NOMO-1 treated with dmso at 0.1 percent for 144 hours (cell line): ENCODE measurements around the gene CTDP1.
"Not testable (repeated sequence)": the region's sequence is repeated elsewhere in the genome, so short reads cannot be mapped to it uniquely, and the experiment has no call there.

Experiments used
- DNase-seq: peaks from one replicate; lab custom pipeline; 2025; ENCODE audit not compliant: unreplicated experiment; lab: John Stamatoyannopoulos, UW

CTDP1 gene

DNA sequence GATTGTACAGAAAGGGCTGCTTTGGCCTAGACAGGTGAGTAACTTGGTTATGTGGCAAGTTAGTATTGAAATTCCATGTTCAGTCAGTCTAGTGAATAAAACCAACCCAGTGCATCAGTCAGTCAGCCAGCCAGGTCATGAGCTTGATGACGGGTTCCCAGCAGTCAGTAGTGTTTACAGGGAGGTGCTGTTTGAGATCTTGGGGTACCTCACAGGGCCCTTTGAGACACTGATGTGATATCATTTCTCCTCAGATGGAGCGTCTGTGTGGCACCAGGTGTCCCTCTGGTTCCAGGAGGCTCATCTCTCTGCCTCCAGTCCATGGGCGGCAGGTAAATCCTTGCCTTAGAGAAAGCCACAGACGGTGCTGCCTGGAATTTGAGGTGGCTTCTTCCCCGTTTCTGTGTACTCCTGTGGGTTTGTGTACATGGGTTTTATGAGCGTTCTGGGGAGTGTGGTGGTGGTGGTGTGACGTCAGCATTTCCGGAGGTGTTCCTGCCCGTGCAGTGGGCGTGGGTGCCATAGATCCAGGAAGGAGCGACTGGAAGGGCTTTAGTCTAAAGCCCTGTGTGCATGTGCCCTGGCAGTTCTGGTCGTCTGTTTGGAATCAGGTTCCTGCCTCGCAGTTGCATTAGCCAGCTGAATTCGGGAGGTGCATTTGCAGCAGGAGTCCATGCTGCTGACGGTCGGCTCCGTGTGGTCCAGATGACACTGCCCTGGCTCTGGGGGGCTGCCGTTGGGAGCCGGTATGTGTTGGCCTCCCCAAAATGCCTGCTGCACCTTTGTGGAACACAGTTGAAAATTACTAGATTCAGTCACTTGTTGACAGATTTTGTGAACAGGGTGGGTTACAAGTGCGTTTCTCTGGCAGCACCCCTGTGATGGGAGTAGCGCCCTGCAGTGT lies 2.1 kb downstream of the CTDP1 start:
- DNase-seq: peak; percentile 88

DNA sequence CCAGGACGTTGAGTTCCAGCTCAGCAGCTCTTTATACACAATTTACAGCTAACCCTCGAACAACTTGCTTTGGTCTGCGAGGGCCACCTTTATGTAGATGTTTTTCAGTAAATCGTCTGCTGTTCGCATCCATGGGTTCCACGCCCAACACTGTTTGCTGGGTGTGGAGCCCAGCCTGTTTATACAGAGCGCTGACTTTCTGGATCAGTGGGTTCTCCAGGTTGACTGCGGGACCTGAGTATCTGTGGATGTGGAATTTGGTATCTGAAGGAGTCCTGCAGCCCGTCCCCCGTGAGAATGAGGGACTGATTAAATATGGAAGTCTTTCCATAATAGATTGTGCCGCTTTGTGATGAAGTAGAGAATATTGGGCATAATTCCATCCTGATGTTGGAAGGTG lies 2.9 kb downstream of the CTDP1 start:
- no peak for DNase-seq

DNA sequence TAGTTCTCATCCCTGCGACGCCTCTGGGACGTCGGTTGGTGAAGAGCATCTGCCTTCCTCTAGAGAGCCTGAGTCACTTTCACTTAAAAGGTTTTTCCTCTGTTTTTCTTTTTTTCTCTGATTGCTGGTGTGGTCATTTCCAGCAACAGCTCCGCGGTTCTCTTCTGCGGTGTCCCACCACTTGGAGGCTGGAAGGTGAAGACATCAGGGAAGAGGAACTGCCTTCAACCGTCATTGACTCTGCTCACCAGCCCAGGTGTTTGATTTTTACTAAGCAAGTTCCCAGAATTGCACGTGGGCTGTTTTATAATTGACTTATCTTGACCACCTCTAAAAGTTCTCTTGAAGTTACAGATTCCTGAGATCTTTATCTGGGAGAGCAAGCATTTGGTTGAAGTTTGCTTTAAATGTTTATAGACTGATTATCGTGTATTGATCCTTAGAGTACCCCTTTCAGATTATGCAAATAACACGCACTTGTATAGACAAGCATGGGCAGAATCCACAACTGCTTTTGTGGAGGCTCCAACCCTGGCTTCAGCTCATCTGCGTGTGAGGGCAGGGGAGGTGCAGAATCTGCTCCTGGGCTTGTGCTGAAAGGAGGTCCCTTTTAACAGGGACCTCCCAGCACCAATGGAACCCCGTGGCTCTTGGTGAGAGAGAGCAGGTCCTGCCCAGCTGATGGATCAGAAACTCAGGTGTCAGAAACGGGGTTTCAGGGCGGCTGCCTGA lies 3.5 kb downstream of the CTDP1 start:
- peak; percentile 91 for DNase-seq

DNA sequence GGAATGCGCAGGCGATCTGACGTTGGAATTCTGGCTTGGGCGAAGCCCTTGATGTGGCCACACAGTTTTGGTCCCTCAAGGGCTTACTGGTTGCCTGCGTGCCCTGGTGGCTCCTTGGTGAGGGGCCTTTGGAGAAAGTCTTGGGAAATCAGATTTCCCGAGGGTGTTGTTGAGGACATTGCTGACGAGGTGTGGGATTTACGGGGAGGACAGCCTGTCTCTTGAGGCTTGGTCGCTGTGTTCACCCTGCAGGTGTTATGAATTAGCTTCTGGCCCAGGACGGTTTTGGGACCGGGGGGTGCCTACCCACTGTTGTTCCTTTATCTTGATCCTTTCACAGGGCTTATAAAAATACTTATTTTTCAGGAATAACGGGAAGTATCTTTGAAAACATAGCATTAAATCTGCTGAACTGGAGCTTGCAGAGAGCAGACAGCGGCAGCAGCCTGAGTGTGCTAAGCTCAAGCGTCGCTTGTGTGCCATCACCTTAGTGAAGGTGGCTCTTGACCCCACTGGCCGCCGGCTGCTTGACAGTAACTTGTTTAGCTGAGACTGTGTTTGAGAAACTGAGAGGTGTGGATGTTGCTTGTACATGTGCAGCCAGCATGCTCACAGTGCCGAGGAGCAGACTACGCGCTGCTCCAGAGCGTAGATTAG lies 4.2 kb downstream of the CTDP1 start:
- no peak for DNase-seq

DNA sequence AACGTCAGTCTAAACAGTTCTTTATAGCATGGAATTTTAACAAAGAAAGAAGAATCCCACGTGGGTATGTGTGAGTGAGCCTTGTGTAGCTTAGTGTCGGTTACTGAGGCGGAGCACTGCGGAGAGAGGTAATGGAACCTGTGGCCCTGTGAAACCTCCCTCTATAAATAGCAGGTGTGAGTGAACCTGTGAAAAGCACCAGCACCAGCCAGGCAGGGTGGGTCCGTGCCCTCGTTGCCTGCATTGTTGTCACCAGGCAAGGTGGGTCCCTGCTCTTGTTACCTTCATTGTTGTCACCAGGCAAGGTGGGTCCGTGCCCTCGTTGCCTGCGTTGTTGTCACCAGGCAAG lies 4.7 kb downstream of the CTDP1 start:
- DNase-seq: no peak

DNA sequence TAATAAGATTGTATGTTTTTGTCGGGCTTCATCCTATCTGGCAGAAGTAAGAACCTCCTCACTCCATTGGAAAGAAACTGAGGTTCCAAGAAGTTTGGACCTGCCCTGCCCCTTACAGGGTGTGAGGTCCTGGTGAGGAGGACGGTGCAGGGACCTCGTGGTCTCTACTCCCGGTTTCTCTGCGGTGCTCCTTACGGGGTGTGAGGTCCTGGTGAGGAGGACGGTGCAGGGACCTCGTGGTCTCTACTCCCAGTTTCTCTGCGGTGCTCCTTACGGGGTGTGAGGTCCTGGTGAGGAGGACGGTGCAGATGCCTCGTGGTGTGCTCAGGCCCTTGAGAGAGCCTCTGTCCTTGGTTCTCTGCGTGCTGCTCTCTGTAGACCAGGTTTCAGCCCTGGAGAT lies 5.2 kb downstream of the CTDP1 start:
- no peak for DNase-seq

DNA sequence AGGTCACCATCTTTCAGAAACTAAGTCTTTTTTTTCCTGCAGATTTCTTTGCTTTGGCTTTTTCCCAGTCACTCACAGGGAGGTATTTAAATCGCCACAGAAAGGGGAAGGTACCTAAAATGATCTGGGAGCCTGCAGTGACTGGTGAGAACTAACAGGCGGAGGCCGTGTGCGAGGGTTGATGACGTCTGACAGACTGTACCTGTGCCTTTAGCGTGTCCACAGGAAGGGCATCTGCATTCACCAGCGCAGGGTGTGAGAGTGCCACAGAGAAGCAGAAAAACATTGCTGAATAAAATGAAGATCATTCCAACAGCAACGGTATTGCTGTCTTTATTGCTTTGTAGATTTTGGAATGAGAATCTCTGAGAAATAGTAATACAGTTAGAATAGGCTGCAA lies 5.7 kb downstream of the CTDP1 start:
- no peak for DNase-seq

DNA sequence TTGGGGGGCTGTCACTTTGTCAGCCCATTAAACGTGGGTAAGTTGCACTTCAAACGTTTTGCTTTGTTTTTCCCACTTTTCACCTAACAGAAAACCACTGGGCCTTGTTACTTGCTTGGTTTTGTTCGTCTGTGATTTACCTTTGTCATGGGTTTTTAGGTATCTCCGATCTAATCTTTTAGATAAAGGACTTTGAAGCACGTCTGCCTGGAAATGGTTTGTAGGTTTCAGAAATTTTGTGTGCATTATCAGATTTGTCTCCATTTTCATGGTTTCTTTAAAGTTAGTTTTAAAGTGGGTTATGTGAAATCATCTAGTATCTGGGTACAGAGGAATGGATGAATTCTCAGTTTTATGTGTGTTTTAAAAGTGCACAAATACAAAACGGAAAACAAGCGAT lies 6.4 kb downstream of the CTDP1 start:
- no peak for DNase-seq

DNA sequence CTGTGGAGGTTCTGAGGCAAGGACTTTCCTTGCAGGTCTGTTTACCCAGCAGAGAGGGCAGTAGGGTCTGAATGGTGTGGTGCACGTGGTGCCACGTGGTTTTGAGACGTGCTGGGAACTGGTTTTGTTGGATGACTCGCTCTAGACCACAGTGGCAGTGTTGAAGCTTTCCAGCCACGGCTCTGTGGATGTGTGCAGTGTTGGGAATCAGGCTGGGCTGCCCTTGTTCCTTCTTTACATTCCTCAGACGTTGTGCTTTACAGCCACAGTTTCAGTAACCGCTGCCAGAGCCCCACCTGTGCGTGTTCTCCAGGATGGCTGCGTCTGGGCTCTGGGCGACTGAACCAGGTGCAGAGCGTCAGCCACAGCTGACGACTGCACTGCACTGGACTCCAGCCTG lies 8.2 kb downstream of the CTDP1 start:
- no peak for DNase-seq

DNA sequence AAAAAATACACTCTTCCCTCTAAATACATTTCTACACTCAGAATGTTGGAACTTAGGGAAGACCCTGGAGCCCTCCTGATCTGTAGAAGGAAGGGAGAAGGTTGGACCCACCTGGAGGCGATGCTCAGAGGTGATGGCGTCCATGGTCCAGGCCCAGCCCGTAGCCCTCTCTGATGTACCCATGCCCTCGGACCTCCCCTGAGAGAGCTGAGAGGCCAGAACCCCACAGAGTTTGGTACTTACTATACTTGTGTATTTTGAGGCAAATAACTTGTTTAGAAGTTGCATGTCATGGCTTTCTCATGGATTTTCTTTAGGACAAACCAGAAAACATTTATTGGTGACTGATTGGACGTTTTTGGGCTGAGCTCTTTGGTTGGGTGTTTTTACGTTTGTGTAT lies 10.5 kb downstream of the CTDP1 start:
- no peak for DNase-seq

DNA sequence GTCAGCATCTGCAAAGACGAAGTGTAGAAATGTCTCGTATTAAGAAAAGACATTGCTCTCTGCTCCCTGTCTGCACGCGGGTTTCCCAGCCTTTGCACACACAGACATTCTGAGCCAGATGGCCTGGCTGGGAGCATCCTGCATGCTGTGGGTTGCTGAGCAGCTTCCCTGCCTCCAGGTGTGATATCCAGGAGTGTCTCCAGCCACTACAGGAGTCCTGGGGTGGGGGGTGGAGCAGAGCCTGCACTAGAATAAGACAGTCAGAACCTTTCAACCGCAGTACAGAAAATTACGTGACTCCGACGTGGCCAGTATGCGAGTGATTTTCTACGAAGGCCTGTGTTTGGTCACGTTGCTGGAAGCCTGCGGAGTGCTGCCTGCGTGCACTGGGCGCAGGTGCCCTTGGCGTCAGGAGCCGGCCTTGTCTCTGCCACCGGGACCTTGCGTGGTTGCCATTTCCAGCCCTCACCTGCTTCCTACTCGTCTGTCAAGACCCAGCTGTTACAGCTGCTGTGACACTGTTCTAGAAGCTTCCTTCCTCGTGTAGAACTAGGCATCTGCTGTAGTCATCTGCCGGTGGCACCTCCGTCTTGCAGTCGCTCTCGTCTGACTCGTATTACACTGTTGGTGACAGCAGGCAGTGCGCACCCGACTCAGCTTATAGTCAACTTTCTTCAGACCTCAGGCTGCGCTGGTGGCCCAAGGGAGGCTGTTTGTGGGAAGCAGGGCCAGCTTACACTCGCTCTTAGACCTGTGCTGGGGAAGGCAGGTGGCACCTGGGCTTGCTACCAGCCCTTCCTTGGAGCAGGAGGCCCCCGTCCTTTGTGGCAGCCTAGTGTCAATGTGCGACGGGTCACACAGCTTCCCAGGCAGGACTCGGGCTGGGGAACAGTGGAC lies 11.2 kb downstream of the CTDP1 start:
- DNase-seq: no peak

DNA sequence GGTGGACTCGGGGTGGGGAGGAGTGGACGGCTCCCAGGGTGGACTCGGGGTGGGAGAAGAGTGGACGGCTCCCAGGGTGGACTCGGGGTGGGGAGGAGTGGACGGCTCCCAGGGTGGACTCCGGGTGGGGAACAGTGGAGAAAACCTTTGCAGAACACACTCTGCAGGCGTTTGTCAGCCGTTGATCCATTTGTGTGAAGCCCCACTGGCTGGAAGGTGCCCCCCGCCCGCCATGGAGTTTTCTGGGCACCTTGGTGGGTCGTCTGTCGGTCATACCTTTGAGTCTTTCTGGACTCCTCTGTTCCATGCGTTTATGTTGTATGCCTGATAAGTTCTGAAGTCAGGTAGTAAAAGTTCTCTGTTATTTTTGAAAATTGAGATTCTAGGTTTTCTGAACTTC lies 12.5 kb downstream of the CTDP1 start:
- no peak for DNase-seq

DNA sequence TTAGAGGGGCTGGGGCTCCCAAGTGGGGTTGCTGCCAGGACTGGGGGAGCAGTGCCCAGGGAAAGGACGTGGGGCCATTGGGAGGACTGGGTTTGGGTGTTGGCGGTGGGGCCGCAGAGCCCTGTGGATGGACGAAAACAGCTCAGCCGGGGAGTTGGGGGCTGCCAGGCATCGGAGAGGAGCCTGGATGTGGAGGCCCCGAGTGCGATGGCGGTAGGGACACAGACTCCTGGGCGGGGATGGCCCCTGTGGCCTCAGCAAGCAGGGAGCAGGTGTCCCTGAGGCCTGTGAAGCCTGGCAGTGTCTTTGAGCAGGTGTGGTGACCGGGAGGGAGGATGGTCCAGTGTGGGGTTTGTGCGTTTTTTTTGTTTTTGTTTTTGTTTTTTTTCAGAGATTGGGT lies 13.3 kb downstream of the CTDP1 start:
- no peak for DNase-seq

DNA sequence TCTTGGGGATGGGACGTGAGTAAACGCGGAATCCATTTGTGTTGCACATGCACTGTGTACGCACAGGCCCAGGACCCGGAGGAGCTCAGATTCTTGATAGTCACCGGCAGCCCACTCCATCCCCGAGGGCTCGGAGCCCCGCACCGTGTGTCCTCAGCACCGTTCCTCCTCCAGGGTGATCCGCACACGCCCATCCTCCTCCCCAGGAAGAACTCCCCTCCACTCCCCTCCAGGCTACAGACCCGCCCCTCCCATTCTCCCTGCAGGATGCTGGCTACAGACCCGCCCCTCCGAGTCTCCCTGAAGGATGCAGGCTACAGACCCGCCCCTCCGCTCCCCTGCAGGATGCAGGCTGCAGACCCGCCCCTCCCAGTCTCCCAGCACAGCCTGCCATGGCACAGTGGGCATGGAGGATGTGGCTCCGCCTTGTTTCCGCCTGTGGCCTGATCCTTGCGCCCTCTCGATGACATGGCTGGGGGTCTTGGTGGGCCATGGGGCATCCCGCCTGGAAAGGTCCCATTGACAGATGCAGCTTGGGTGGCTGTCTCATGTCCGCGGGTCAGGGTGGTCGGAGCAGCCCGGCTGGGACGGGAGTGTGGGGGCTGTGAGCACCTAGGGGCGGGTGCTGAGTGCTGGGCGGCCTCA lies 14.1 kb downstream of the CTDP1 start:
- no peak for DNase-seq

DNA sequence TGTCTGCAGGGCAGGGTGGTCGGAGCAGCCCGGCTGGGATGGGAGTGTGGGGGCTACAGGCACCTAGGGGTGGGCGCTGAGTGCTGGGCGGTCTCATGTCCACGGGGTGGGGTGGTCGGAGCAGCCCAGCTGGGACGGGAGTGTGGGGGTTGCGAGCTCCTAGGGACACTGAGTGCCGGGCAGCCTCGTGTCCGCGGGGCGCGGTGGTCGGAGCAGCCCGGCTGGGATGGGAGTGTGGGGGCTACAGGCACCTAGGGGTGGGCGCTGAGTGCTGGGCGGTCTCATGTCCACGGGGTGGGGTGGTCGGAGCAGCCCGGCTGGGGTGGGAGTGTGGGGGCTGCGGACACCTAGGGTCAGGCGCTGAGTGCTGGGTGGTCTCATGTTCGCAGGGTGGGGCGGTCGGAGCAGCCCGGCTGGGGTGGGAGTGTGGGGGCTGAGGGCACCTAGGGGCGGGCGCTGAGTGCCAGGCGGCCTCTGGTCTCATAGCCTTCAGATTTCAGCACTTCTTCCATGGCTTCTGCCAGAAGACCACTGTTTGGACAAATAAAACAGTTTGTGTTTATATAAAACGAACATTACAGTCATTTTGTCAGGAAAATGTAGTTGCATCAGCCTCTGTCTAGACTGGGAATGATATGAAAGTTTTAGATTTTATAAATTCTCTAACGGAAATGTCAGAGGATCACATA lies 14.7 kb downstream of the CTDP1 start:
- not testable (repeated sequence) for DNase-seq

DNA sequence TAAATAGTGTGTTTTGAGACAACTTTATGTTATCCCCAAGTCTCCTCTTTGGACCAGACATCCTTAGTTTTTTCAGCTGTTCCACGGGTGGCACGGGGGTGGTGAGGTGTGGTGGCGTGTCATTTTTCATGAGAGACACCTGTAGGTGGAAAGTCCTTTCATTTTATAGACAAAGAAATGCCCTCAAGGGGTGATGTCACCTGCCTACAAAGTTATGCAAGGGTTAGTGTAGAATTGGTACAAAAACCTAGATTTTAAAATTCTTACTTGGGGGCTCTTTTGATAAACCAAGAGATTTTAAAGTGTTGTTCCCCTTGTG lies 15.3 kb downstream of the CTDP1 start:
- no peak for DNase-seq

DNA sequence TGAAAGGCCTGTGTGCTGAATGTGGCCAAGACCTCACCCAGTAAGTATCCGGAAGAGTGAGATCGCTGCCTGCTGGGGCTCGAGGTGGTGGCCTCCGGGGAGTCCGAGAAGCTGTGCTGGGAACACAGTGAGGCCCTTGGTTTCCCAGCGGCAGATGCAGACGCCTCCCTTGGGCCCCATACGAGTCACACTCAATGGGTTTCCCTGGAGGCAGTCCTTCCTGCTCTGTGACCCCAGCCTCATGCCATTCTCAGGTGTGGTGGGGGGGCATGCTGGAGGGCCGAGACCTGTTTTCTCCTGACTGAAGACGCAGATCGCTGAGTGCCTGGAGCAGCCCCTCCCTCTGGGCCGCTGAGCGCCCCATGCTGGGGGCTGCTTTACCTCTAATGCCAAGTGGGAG lies 15.7 kb downstream of the CTDP1 start:
- no peak for DNase-seq

DNA sequence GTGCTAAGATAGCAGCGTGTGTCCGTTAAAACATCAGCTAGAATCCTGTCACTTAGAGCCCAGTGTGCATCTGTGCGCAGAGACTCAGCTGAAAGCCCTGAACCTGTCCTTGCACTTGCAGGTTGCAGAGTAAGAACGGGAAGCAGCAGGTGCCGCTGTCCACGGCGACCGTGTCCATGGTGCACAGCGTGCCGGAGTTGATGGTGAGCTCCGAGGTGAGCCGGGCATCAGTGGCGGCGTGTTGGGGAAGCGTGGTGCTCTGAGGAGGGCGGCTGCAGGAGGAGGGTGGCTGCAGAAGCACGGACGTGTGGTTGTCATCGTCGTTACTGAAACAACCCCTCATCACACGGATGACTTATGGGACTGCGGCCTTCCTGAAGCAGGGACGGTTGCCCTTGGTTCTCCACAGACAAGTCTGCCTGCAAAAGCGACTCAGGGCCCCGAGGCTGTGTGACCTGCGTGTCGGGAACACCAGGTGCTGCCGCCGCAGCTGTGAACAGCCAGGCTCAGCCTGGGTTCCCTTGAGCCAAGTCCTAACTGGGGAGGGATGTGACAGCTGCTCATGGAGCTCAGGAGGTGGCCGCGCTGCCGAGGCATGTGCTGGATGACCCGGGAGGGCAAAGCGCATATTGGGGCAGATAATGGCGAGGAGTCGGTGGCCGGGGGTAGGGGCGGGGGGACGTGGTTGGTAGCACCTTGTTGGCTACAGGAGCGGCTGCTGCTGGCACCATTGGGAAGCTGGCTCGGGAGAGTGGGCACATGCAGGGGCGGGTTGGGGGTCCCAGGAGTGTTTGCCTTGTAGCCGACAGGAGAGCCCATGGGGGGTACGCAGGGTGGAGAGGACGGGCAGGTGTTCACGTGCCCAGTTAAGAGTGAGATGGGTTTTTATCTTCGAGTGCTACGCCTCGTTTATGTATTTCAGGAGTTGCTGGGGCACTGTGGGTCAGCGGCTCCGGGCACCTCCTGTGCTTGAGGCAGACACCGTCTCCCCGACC lies 16.6 kb downstream of the CTDP1 start:
- no peak for DNase-seq

DNA sequence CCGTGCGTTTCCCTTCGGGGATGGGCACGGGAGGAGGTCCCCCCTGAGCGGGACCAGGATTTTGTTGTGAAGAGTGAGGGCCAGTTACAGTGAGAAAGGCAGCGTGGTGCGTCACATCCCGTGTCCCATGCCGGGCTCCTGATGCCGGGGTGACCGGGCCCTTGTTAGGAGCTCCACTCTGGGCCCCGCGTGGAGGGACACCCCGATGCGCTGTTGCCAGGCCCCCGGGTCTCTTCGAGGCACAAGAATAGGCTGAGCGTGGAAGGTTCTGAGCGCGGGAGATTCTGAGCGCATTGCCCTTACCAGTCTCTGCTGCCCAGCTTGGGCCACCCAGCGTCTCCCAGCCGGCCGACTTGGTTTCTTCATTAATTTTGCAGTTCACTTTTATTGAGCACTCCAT lies 17.6 kb downstream of the CTDP1 start:
- DNase-seq: no peak
